HCT116 (cell line): Measurements from ENCODE around the gene POC1A. TPM values are rescaled to one million over a fixed set of nuclear protein-coding genes. Genes with fewer than 3 reads are reported as not detected.

ENCODE experiments used
- ATAC-seq: fragments of 200-7000 bp; cut with Tn5 transposase; 2 replicates; pipeline ENCODE4 v1.9.1; 2020; ENCODE audit warnings: mild to moderate bottlenecking, moderate library complexity
- BruUV-seq: library from RNA; stranded (reverse); fragments of 400-500 nt; replicated peaks from 2 replicates; lab custom pipeline; 2021; lab: Mats Ljungman, UMichigan
- CTCF ChIA-PET: fragments of 300-600 bp; sonication (Branson Sonifier 250); formaldehyde crosslinking; loops from one replicate; lab custom pipeline; 2021; ENCODE audit warnings: antibody characterized with exemption; lab: Charles Lee
- POLR2A ChIA-PET: fragments of 300-600, 350-600 bp; sonication (Branson Sonifier 250); formaldehyde crosslinking; loops from one replicate; lab custom pipeline; 2021; ENCODE audit warnings: antibody characterized with exemption; lab: Charles Lee
- RAD21 ChIA-PET, 2 experiments: fragments of 300-600 bp; sonication (Branson Sonifier 250); formaldehyde crosslinking; loops; one replicate each; lab custom pipeline; 2023; ENCODE audit warnings: low total read pairs in 2 of 2; ENCODE audit not compliant: uncharacterized antibody in 2 of 2, unreplicated experiment in 2 of 2, low non-redundant PET in 1 of 2; lab: Charles Lee
- DNase-seq: peaks from one replicate; pipeline ENCODE4 v3.0.0-alpha.2; 2010; ENCODE audit warnings: low read depth, low spot score
- H2AFZ ChIP-seq: fragments of 200-600 bp; shearing (Covaris generic), sonication (generic); 2 replicates; pipeline ENCODE4 v1.6.1; 2017; ENCODE audit warnings: low read depth, mixed run types, mixed read lengths, antibody characterized with exemption, low read length; ENCODE audit not compliant: poor library complexity, severe bottlenecking
- H3K27ac ChIP-seq: 2 replicates; pipeline ENCODE4 v1.5.1; 2012; ENCODE audit warnings: low read depth, low read length
- H3K27me3 ChIP-seq: fragments of 200-600 bp; sonication (generic); 2 replicates; pipeline ENCODE4 v1.6.1; 2016; ENCODE audit warnings: mixed run types, low read length, mixed read lengths; ENCODE audit not compliant: insufficient read depth
- H3K36me3 ChIP-seq, 2 experiments: fragments of 200-500 bp in 1 of 2; fragments of 200-600 bp in 1 of 2; sonication (Bioruptor generic) in 1 of 2; sonication (generic) in 1 of 2; 2 replicates each; pipeline versions ENCODE4 v1.5.1 to v1.6.1; 2014 to 2016; ENCODE audit warnings: low read length in 2 of 2, inconsistent platforms in 1 of 2, mixed read lengths in 1 of 2, mixed run types in 1 of 2; ENCODE audit not compliant: insufficient read depth in 2 of 2, control insufficient read depth in 1 of 2
- H3K4me1 ChIP-seq, 2 experiments: fragments of 200-600 bp in 1 of 2; sonication (generic) in 1 of 2; 2 replicates each; pipeline versions ENCODE4 v1.5.1 to v1.6.1; 2012 to 2017; ENCODE audit warnings: low read length in 2 of 2, inconsistent platforms in 1 of 2, mild to moderate bottlenecking in 1 of 2, mixed read lengths in 1 of 2, mixed run types in 1 of 2, moderate library complexity in 1 of 2; ENCODE audit not compliant: insufficient read depth in 2 of 2, control insufficient read depth in 1 of 2
- H3K4me2 ChIP-seq: fragments of 200-600 bp; sonication (generic); 2 replicates; pipeline ENCODE4 v1.6.1; 2017; ENCODE audit warnings: mixed run types, low read length, mixed read lengths
- H3K4me3 ChIP-seq, 2 experiments: fragments of 200-600 bp in 1 of 2; sonication (generic) in 1 of 2; replicated peaks in 1 of 2; 2 replicates each; pipeline ENCODE4 v1.5.1; 2011 to 2016; ENCODE audit warnings: low read length in 2 of 2, control low read depth in 1 of 2, low read depth in 1 of 2, mild to moderate bottlenecking in 1 of 2, mixed read lengths in 1 of 2, mixed run types in 1 of 2
- H3K79me2 ChIP-seq: fragments of 200-600 bp; sonication (generic); 2 replicates; pipeline ENCODE4 v1.6.1; 2017; ENCODE audit warnings: mild to moderate bottlenecking, mixed run types, low read length, moderate library complexity, mixed read lengths; ENCODE audit not compliant: insufficient read depth
- H3K9ac ChIP-seq: fragments of 200-600 bp; sonication (generic); 2 replicates; pipeline ENCODE4 v1.6.1; 2016; ENCODE audit warnings: low read length, mixed read lengths
- H3K9me2 ChIP-seq: fragments of 200-600 bp; sonication (generic), shearing (Covaris generic); 2 replicates; pipeline ENCODE4 v1.6.1; 2017; ENCODE audit warnings: mixed run types, mild to moderate bottlenecking, moderate library complexity; ENCODE audit not compliant: insufficient read depth
- H3K9me3 ChIP-seq, 2 experiments: fragments of 200-500 bp in 1 of 2; fragments of 200-600 bp in 1 of 2; sonication (Bioruptor generic) in 1 of 2; sonication (generic) in 1 of 2; 2 replicates each; pipeline ENCODE4 v1.6.1; 2014 to 2017; ENCODE audit warnings: low read length in 2 of 2, mixed read lengths in 2 of 2, inconsistent platforms in 1 of 2, low read depth in 1 of 2, mild to moderate bottlenecking in 1 of 2, mixed run types in 1 of 2, moderate library complexity in 1 of 2; ENCODE audit not compliant: control insufficient read depth in 1 of 2, insufficient read depth in 1 of 2
- H4K20me1 ChIP-seq: fragments of 200-600 bp; sonication (generic), shearing (Covaris generic); 2 replicates; pipeline ENCODE4 v1.6.1; 2017; ENCODE audit warnings: mixed run types, mild to moderate bottlenecking, moderate library complexity; ENCODE audit not compliant: insufficient read depth
- CTCF ChIP-seq, 3 experiments: fragments of 200-600 bp in 1 of 3; sonication (generic) in 1 of 3; IDR thresholded peaks in 2 of 3; conservative IDR thresholded peaks in 1 of 3; 2 replicates each; pipeline ENCODE4 v1.5.1; 2012 to 2017; ENCODE audit warnings: low read depth in 2 of 3, low read length in 2 of 3, antibody characterized with exemption in 1 of 3, borderline replicate concordance in 1 of 3, control low read depth in 1 of 3, mild to moderate bottlenecking in 1 of 3, mixed read lengths in 1 of 3, mixed run types in 1 of 3, moderate library complexity in 1 of 3; ENCODE audit not compliant: insufficient read depth in 1 of 3
- JUND ChIP-seq: IDR thresholded peaks from 2 replicates; pipeline ENCODE4 v1.6.1; 2012
- ZFX ChIP-seq: fragments of 450-650 bp; IDR thresholded peaks from 2 replicates; pipeline ENCODE4 v1.6.1; 2017
- intact Hi-C: fragments of 100-400 bp; cut with micrococcal nuclease; formaldehyde crosslinking; loops from 2 replicates; pipeline ENCODE4 v1.10.0; 2022
- total RNA-seq: library from RNA; stranded (reverse); gene quantifications from one replicate; pipeline ENCODE4 v1.2.1, GENCODE V29; 2021; ENCODE audit not compliant: unreplicated experiment
- TF ChIP-seq, protein P1 (sequence below): IDR thresholded peaks from 2 replicates; pipeline ENCODE4 v1.6.1; 2011; ENCODE audit warnings: mild to moderate bottlenecking, low read length, moderate library complexity; ENCODE audit not compliant: insufficient replicate concordance; ENCODE audit errors: extremely low read depth

Gene POC1A
- total RNA-seq, 1 experiment from 2014 or later = 34.0 TPM

DNA sequence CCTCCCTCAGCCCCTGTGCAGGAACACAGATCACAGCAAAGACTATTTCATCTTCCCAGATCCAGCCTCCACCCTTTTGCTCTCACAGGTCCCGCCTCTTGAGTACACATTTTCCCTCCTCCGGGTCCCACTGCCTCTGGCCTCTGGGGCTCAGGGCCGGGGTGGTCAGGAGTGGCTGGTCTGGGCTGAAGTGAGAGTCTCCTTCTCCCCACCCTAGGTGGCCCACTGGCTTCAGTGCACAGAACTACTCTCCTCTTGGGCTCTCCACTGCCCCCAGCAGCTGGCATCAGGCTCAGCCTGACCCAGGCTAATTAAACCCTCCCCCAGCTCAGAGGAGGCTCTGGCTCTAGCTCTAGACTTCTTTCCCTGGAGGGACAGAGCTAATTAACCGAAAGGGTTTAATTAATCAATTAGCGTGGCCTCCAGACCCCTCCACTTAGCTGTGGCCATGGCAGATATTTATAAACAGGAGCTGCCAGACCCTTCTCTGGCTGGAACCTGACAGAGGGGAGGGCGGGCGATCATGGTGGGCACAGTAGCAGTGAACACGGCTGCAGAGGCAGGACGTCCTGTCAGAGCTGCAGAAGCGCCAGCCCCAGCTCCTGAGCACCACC, 113.0 kb downstream of the POC1A start:
- Histone ChIP-seq H4K20me1 (no peaks in the 10 kb centered on the region), H3K27me3 (no peaks in the 10 kb centered on the region), H3K9ac (no peak overlapping the region), H3K4me2 (no peak overlapping the region)
- peak; percentile 71 for ATAC-seq
- TF ChIP-seq, protein P1, sequence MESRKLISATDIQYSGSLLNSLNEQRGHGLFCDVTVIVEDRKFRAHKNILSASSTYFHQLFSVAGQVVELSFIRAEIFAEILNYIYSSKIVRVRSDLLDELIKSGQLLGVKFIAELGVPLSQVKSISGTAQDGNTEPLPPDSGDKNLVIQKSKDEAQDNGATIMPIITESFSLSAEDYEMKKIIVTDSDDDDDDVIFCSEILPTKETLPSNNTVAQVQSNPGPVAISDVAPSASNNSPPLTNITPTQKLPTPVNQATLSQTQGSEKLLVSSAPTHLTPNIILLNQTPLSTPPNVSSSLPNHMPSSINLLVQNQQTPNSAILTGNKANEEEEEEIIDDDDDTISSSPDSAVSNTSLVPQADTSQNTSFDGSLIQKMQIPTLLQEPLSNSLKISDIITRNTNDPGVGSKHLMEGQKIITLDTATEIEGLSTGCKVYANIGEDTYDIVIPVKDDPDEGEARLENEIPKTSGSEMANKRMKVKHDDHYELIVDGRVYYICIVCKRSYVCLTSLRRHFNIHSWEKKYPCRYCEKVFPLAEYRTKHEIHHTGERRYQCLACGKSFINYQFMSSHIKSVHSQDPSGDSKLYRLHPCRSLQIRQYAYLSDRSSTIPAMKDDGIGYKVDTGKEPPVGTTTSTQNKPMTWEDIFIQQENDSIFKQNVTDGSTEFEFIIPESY = no peak
- TF ChIP-seq JUND = no peak
- peak in 2 of 3 experiments; percentile 44 to 51; a peak in 4 of 6 replicates for TF ChIP-seq CTCF (IDR thresholded peaks at IDR 0.05 in 2 of 3, conservative IDR thresholded peaks at IDR 0.05 in 1 of 3; ENCODE audit: borderline replicate concordance in 1 of 3, insufficient read depth in 1 of 3, low read depth in 2 of 3, low read length in 2 of 3)
- TF ChIP-seq ZFX = no peak
- TF ChIP-seq, all 23 proteins: peak for 1
- Histone ChIP-seq H3K36me3 (no peaks in the 10 kb centered on the region), H3K4me3 (no peak overlapping the region), H3K79me2 (no peaks in the 10 kb centered on the region), H3K4me1 (peaks cover 11 to 38% of the 10 kb centered on the region in 2 experiments), H3K9me2 (no peaks in the 10 kb centered on the region), H3K9me3 (no peaks in the 10 kb centered on the region), H2AFZ (no peak overlapping the region), H3K27ac (no peak overlapping the region)
- ChIA-PET POLR2A (interaction anchor here (0.6 to 1.2 kb wide), 3 partner anchors 12 to 89 kb away, joined by 3 to 5 read pairs (median 3); partner anchors contain the start of gene RPL29), RAD21 (no interaction called here), CTCF (interaction anchor here (1.0 to 1.4 kb wide), 4 partner anchors 12 to 129 kb away, joined by 3 to 4 read pairs (median 4); no protein-coding TSS in a partner anchor)
- BruUV-seq = no TSS peak
- DNase-seq = no peak
- intact Hi-C loops = no loop called here
